ENCODE measurements around the gene IL22RA2. TPM values are rescaled to one million over a fixed set of nuclear protein-coding genes. Genes with fewer than 3 reads are reported as not detected.

Gene IL22RA2
- total and polyA plus RNA-seq, 4 donors = 0.05 TPM; not detected in 3

DNA sequence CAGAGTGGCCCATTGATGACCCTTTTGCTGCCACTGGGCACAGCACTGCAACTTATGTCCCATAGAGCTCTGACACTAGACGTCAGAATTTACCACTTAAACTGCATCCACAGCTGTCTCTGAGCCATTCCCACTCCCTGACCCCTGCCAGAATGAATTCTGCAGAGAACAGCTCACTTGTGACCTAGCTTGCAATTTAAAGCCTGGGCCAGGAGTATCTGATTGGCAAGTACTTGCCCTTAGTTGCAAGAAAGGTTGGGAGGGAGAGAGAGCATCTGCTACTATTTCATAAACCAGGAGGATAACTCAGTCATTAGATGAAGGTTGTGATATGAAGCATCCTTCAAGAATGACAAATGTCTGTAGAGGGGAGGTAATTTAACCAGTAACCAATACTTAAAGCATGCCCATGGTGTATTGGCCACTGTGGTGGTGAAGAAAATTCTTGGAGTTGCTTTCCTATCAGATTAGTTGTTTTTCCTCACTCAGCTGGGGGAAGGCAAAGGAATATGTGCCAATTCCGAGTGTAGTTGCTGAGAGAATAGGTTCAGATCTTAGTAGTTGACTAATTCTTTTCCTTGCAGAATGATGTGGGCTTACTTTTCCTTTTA lies 46.5 kb downstream of the IL22RA2 start:
- Histone ChIP-seq H3K27ac (ENCODE audit: low read depth in 1 of 2, low read length in 2 of 2) (no peak overlapping the region), H3K27me3 (ENCODE audit: control insufficient read depth in 4 of 4, insufficient read depth in 4 of 4, low read length in 3 of 4) (no peaks in the 10 kb centered on the region), H3K4me1 (ENCODE audit: control insufficient read depth in 4 of 4, insufficient read depth in 4 of 4, low read length in 3 of 4) (no peaks in the 10 kb centered on the region), H3K9me3 (ENCODE audit: control insufficient read depth in 4 of 4, low read length in 3 of 4) (no peaks in the 10 kb centered on the region), H3K36me3 (ENCODE audit: control insufficient read depth in 4 of 4, insufficient read depth in 3 of 4, low read depth in 1 of 4, low read length in 3 of 4) (no peaks in the 10 kb centered on the region), H3K9ac (ENCODE audit: low read depth in 1 of 2, low read length in 2 of 2) (no peak overlapping the region), H3K4me3 (ENCODE audit: low read depth in 1 of 3, low read length in 3 of 3) (no peak overlapping the region)
- no peak for DNase-seq (ENCODE audit: low spot score)
- TF ChIP-seq RAD21 (IDR thresholded peaks at IDR 0.05) (no peak), TAF1 (conservative IDR thresholded peaks at IDR 0.05) (no peak)
- 75% methylated on average over 2 of the region's 2 CpGs for WGBS

DNA sequence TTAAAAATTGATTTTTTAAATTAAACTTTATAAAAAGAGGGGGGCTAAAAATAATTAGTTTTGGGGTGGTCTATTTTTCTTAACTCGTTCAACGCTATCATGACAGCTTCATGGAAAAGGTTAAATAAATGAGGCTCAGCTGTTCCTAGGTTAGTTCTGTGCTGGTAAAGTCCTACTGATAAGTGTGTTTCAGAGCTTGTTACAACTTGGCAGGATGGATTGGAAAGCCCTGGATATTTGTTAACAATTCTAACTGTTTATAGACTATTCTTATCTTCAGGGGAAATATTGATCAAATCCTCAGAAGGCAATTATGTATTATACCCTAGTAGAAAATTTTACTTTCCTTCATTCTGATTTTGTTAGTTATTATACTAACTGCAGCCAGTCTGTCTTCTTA lies 50.4 kb downstream of the IL22RA2 start:
- Histone ChIP-seq H3K9ac (ENCODE audit: low read depth in 1 of 2, low read length in 2 of 2) (no peak overlapping the region), H3K27ac (ENCODE audit: low read depth in 1 of 2, low read length in 2 of 2) (no peak overlapping the region), H3K4me1 (ENCODE audit: control insufficient read depth in 4 of 4, insufficient read depth in 4 of 4, low read length in 3 of 4) (peaks cover 0 to 3% (median 0%) of the 10 kb centered on the region in 4 donors), H3K4me3 (ENCODE audit: low read depth in 1 of 3, low read length in 3 of 3) (no peak overlapping the region), H3K9me3 (ENCODE audit: control insufficient read depth in 4 of 4, low read length in 3 of 4) (peaks cover 0 to 10% (median 5%) of the 10 kb centered on the region in 4 donors), H3K36me3 (ENCODE audit: control insufficient read depth in 4 of 4, insufficient read depth in 3 of 4, low read depth in 1 of 4, low read length in 3 of 4) (no peaks in the 10 kb centered on the region), H3K27me3 (ENCODE audit: control insufficient read depth in 4 of 4, insufficient read depth in 4 of 4, low read length in 3 of 4) (no peaks in the 10 kb centered on the region)
- TF ChIP-seq YY1 (IDR thresholded peaks at IDR 0.05) (no peak), HNF4A (conservative IDR thresholded peaks at IDR 0.05) (no peak), RAD21 (IDR thresholded peaks at IDR 0.05) (no peak), FOXA2 (IDR thresholded peaks at IDR 0.05) (no peak), FOXA1 (IDR thresholded peaks at IDR 0.05) (no peak), HNF4G (IDR thresholded peaks at IDR 0.05) (no peak), RXRA (IDR thresholded peaks at IDR 0.05) (no peak), EGR1 (IDR thresholded peaks at IDR 0.05; ENCODE audit: low read depth in 2 of 2) (no peak), GABPA (IDR thresholded peaks at IDR 0.05 in 1 of 2, conservative IDR thresholded peaks at IDR 0.05 in 1 of 2) (no peak)
- TF ChIP-seq, protein P1, sequence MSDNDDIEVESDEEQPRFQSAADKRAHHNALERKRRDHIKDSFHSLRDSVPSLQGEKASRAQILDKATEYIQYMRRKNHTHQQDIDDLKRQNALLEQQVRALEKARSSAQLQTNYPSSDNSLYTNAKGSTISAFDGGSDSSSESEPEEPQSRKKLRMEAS (IDR thresholded peaks at IDR 0.05) = no peak
- TF ChIP-seq, protein P2, sequence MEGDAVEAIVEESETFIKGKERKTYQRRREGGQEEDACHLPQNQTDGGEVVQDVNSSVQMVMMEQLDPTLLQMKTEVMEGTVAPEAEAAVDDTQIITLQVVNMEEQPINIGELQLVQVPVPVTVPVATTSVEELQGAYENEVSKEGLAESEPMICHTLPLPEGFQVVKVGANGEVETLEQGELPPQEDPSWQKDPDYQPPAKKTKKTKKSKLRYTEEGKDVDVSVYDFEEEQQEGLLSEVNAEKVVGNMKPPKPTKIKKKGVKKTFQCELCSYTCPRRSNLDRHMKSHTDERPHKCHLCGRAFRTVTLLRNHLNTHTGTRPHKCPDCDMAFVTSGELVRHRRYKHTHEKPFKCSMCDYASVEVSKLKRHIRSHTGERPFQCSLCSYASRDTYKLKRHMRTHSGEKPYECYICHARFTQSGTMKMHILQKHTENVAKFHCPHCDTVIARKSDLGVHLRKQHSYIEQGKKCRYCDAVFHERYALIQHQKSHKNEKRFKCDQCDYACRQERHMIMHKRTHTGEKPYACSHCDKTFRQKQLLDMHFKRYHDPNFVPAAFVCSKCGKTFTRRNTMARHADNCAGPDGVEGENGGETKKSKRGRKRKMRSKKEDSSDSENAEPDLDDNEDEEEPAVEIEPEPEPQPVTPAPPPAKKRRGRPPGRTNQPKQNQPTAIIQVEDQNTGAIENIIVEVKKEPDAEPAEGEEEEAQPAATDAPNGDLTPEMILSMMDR (IDR thresholded peaks at IDR 0.05; ENCODE audit: low read depth, low read length, missing input control) = no peak
- DNase-seq (ENCODE audit: low spot score) = no peak
- WGBS = 87% methylated on average over 2 of the region's 2 CpGs

DNA sequence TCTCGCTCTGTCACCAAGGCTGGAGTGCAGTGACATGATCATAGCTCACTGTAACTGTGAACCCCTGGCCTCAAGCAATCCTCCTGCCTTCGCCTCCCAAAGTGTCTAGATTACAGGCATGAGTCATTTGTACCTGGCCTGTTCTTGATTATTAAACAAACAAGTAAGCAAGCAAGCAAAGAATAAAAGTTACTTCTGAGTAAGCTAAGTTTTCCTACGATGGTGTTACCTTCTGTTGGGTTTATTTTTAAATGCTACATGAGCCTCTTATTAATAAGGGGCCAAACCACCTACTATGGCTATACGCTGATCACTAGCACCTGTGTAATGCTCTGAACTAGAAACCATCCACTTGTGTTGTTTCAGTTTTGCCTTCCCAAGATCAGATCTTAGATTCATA lies 50.8 kb downstream of the IL22RA2 start:
- Histone ChIP-seq H3K27me3 (ENCODE audit: control insufficient read depth in 4 of 4, insufficient read depth in 4 of 4, low read length in 3 of 4) (no peaks in the 10 kb centered on the region), H3K9me3 (ENCODE audit: control insufficient read depth in 4 of 4, low read length in 3 of 4) (peaks cover 0 to 10% (median 5%) of the 10 kb centered on the region in 4 donors), H3K4me3 (ENCODE audit: low read depth in 1 of 3, low read length in 3 of 3) (no peak overlapping the region), H3K4me1 (ENCODE audit: control insufficient read depth in 4 of 4, insufficient read depth in 4 of 4, low read length in 3 of 4) (peaks cover 0 to 3% (median 0%) of the 10 kb centered on the region in 4 donors), H3K9ac (ENCODE audit: low read depth in 1 of 2, low read length in 2 of 2) (no peak overlapping the region), H3K36me3 (ENCODE audit: control insufficient read depth in 4 of 4, insufficient read depth in 3 of 4, low read depth in 1 of 4, low read length in 3 of 4) (no peaks in the 10 kb centered on the region), H3K27ac (ENCODE audit: low read depth in 1 of 2, low read length in 2 of 2) (no peak overlapping the region)
- DNase-seq (ENCODE audit: low spot score) = no peak
- WGBS = 86% methylated on average over 4 of the region's 4 CpGs
- TF ChIP-seq, protein P2 (IDR thresholded peaks at IDR 0.05; ENCODE audit: low read depth, low read length, missing input control) = no peak
- TF ChIP-seq, protein P3, sequence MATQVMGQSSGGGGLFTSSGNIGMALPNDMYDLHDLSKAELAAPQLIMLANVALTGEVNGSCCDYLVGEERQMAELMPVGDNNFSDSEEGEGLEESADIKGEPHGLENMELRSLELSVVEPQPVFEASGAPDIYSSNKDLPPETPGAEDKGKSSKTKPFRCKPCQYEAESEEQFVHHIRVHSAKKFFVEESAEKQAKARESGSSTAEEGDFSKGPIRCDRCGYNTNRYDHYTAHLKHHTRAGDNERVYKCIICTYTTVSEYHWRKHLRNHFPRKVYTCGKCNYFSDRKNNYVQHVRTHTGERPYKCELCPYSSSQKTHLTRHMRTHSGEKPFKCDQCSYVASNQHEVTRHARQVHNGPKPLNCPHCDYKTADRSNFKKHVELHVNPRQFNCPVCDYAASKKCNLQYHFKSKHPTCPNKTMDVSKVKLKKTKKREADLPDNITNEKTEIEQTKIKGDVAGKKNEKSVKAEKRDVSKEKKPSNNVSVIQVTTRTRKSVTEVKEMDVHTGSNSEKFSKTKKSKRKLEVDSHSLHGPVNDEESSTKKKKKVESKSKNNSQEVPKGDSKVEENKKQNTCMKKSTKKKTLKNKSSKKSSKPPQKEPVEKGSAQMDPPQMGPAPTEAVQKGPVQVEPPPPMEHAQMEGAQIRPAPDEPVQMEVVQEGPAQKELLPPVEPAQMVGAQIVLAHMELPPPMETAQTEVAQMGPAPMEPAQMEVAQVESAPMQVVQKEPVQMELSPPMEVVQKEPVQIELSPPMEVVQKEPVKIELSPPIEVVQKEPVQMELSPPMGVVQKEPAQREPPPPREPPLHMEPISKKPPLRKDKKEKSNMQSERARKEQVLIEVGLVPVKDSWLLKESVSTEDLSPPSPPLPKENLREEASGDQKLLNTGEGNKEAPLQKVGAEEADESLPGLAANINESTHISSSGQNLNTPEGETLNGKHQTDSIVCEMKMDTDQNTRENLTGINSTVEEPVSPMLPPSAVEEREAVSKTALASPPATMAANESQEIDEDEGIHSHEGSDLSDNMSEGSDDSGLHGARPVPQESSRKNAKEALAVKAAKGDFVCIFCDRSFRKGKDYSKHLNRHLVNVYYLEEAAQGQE (IDR thresholded peaks at IDR 0.05) = no peak
- TF ChIP-seq, protein P4, sequence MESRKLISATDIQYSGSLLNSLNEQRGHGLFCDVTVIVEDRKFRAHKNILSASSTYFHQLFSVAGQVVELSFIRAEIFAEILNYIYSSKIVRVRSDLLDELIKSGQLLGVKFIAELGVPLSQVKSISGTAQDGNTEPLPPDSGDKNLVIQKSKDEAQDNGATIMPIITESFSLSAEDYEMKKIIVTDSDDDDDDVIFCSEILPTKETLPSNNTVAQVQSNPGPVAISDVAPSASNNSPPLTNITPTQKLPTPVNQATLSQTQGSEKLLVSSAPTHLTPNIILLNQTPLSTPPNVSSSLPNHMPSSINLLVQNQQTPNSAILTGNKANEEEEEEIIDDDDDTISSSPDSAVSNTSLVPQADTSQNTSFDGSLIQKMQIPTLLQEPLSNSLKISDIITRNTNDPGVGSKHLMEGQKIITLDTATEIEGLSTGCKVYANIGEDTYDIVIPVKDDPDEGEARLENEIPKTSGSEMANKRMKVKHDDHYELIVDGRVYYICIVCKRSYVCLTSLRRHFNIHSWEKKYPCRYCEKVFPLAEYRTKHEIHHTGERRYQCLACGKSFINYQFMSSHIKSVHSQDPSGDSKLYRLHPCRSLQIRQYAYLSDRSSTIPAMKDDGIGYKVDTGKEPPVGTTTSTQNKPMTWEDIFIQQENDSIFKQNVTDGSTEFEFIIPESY (IDR thresholded peaks at IDR 0.05) = no peak
- TF ChIP-seq FOXA2 (IDR thresholded peaks at IDR 0.05) (no peak), SP1 (IDR thresholded peaks at IDR 0.05) (no peak), RAD21 (IDR thresholded peaks at IDR 0.05) (no peak), RXRA (IDR thresholded peaks at IDR 0.05) (no peak), FOXA1 (IDR thresholded peaks at IDR 0.05) (no peak), HNF4G (IDR thresholded peaks at IDR 0.05) (no peak), EGR1 (IDR thresholded peaks at IDR 0.05; ENCODE audit: low read depth in 2 of 2) (no peak), TAF1 (conservative IDR thresholded peaks at IDR 0.05) (no peak), JUND (IDR thresholded peaks at IDR 0.05) (no peak), HNF4A (conservative IDR thresholded peaks at IDR 0.05) (no peak), NR2F2 (IDR thresholded peaks at IDR 0.05) (no peak)
- TF ChIP-seq, protein P1 (IDR thresholded peaks at IDR 0.05) = no peak
